Measurements from ENCODE around the gene ABCC1.

- no peak for TF ChIP-seq EP300 (IDR thresholded peaks at IDR 0.05; ENCODE audit: borderline replicate concordance in 1 of 2, low read depth in 2 of 2, low read length in 2 of 2)
- TF ChIP-seq CTCF (IDR thresholded peaks at IDR 0.05; ENCODE audit: control extremely low read depth in 1 of 3, insufficient read depth in 1 of 3, low read depth in 1 of 3, low read length in 3 of 3) = no peak
- TF ChIP-seq SIN3A (conservative IDR thresholded peaks at IDR 0.05 in 1 of 2, IDR thresholded peaks at IDR 0.05 in 1 of 2; ENCODE audit: low read depth in 1 of 2, low read length in 2 of 2) = no peak
- no peak for TF ChIP-seq CREB1 (IDR thresholded peaks at IDR 0.05)
Observed at GRCh38 chr16:16168431-16168830, 219.0 kb downstream of the ABCC1 start.
